Ovary (tissue), 3 donors: Measurements from ENCODE around the gene TASP1.

Experiments used
- POLR2A ChIP-seq: fragments of 450-650 bp; IDR thresholded peaks from one replicate; pipeline ENCODE4 v1.6.1; 2017; ENCODE audit warnings: antibody characterized with exemption, mild to moderate bottlenecking, moderate library complexity
- TF ChIP-seq, protein P1 (sequence below), 3 donors: fragments of 450-650 bp in 2 of 3; fragments of 200-600 bp in 1 of 3; IDR thresholded peaks; one replicate each; pipeline versions ENCODE4 v1.5.1 to v1.8.0; 2016 to 2022; ENCODE audit warnings: antibody characterized with exemption in 3 of 3, mild to moderate bottlenecking in 1 of 3
- donor health status: DM: no; HTN: no; CAD: no.

DNA sequence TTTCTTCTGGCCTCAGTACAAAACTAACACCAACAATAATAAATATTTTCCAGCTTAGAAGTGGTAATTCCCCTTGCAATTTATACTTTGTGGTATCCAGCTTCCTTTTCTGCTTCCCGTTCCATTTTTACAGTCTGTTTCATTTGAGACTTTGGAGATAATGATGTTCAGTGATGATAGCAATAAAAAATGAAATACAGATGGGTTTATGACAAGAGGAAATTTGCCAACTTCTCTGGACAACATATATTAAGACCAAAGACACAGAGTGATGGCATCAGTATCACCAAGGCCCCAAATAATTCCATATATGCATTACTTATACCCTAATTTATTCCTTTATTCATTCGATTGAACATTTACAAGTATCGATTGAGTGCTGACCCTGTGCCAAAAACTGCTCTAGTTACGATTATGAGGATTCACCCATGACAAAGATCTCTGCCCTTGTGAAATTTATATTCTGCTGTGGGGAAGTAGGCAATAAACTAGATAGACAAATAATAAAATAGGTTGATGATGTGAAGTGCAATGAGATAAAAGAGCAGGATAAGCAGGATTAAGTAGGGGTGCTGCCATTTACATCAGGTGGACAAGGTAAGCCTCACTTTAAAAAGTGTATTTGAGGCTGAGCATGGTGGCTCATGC lies 18.1 kb upstream of the TASP1 start:
- TF ChIP-seq, protein P1, sequence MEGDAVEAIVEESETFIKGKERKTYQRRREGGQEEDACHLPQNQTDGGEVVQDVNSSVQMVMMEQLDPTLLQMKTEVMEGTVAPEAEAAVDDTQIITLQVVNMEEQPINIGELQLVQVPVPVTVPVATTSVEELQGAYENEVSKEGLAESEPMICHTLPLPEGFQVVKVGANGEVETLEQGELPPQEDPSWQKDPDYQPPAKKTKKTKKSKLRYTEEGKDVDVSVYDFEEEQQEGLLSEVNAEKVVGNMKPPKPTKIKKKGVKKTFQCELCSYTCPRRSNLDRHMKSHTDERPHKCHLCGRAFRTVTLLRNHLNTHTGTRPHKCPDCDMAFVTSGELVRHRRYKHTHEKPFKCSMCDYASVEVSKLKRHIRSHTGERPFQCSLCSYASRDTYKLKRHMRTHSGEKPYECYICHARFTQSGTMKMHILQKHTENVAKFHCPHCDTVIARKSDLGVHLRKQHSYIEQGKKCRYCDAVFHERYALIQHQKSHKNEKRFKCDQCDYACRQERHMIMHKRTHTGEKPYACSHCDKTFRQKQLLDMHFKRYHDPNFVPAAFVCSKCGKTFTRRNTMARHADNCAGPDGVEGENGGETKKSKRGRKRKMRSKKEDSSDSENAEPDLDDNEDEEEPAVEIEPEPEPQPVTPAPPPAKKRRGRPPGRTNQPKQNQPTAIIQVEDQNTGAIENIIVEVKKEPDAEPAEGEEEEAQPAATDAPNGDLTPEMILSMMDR (IDR thresholded peaks at IDR 0.05): no peak
- no peak for TF ChIP-seq POLR2A
